Fibroblast of pulmonary artery (primary cell): ENCODE measurements around the gene ANO10.
"Not testable (repeated sequence)": the region's sequence is repeated elsewhere in the genome, so short reads cannot be mapped to it uniquely, and the experiment has no call there.

ENCODE experiments used
- DNase-seq: peaks from one replicate; pipeline ENCODE4 v3.0.0-alpha.2; 2010; ENCODE audit warnings: low read depth
- H3K4me3 ChIP-seq: replicated peaks from 2 replicates; pipeline ENCODE4 v1.5.1; 2011; ENCODE audit warnings: low read depth, mild to moderate bottlenecking, control low read depth, low read length, moderate library complexity
- TF ChIP-seq, protein P1 (sequence below): IDR thresholded peaks from 2 replicates; pipeline ENCODE4 v1.5.1; 2011; ENCODE audit warnings: mild to moderate bottlenecking, control low read depth, low read length, inconsistent platforms; ENCODE audit errors: missing control alignments

ANO10 gene

GRCh38 chr3:43364926-43365325 lies 256.9 kb downstream of the ANO10 start:
- TF ChIP-seq, protein P1, sequence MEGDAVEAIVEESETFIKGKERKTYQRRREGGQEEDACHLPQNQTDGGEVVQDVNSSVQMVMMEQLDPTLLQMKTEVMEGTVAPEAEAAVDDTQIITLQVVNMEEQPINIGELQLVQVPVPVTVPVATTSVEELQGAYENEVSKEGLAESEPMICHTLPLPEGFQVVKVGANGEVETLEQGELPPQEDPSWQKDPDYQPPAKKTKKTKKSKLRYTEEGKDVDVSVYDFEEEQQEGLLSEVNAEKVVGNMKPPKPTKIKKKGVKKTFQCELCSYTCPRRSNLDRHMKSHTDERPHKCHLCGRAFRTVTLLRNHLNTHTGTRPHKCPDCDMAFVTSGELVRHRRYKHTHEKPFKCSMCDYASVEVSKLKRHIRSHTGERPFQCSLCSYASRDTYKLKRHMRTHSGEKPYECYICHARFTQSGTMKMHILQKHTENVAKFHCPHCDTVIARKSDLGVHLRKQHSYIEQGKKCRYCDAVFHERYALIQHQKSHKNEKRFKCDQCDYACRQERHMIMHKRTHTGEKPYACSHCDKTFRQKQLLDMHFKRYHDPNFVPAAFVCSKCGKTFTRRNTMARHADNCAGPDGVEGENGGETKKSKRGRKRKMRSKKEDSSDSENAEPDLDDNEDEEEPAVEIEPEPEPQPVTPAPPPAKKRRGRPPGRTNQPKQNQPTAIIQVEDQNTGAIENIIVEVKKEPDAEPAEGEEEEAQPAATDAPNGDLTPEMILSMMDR: no peak
- no peak for DNase-seq
- no peak overlapping the region for H3K4me3 ChIP-seq

DNA sequence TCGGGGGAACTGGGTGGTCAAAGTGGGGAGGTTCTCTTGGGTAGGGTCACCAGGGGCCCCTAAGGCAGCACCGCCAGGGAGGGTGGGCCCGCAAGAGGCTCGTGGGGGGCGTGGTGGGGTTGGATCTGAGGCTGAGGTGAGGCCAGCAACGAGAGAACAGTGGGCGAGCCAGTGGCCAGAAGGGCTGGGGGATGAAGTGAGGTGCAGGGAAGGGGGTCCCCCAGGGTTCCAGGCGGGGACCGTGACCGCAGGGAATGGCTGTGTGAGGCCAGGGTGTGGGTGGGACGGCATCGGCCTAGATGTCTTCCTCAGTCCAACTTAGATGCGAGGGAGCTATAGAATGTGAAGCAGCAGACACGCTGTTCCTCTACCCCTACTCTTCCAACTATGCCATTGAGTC lies 257.3 kb downstream of the ANO10 start:
- H3K4me3 ChIP-seq: no peak overlapping the region
- DNase-seq: no peak
- TF ChIP-seq, protein P1: no peak

DNA sequence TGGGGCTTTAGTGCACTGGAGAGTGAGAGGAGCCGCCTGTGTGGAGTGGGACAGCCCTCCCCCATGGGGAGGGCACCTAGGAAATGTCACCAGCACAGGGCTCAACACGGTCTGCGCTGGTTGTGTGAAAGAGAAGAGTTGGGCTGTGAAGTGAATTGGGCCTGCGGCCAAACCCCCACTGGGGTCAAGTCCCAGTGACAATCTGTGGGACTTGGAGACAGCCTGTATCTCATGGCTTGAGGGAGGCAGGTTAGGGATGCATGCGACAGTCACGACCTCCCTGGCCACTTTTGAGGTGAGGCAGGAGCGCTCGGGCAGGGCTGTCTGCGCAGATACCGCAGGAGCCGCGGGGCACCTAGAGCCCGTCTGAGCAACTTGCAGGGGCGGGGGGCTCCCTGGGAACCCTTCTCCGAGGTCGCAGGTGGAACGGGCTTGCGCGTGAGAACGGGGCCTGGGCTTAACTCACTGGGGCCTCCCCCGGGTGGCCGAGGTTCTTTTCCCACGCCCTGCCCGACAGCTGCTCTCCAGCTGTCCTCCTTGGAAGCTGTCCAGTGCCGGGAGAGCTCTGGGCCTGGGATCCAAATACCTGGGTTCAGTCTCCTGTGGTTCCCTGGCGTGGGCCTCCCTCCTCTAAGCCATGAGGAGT lies 258.1 kb downstream of the ANO10 start:
- TF ChIP-seq, protein P1: no peak
- peak; percentile 78 for DNase-seq
- H3K4me3 ChIP-seq: no peak overlapping the region

- H3K4me3 ChIP-seq: no peak overlapping the region
- DNase-seq: no peak
- TF ChIP-seq, protein P1: no peak
Measured at GRCh38 chr3:43362961-43363360, 258.9 kb downstream of the ANO10 start.

DNA sequence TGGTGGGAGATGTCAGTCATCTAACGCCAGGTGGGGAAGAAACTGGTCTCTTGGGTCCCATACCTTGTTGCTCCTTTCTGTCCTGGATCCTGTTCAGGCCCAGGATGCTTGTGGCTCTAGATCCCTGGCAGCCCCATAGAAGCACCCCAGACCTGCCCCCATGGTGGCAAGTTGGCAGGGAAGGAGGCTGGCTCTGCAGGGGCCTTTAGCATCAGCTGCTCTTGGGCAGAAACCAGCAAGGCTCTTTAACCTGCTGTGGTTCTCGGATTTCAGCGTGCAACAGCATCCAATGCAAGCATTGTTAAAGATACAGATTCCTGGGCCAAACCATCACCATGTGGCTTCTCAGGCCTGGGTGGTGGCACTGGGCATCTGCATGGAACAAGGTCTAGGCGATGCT lies 259.6 kb downstream of the ANO10 start:
- TF ChIP-seq, protein P1: no peak
- no peak overlapping the region for H3K4me3 ChIP-seq
- no peak for DNase-seq

DNA sequence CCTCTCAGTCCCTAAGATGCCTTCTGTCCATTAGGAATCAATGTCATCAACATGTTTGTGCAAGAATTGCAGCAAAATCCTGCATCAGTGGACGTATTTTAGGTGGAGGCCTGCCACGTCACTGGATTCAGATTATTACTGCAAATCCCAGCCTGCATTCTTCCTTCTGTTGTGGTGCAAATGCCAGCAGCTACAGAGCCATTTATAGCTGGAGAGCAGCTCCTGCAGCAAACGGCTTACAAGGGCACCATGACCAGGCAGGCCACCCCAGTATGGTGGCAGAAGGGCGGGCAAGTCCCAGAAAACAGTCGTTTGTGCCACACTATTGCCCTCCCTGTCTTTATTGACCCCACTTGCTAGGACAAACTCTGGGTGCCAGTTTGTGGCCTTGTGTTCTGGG lies 260.7 kb downstream of the ANO10 start:
- TF ChIP-seq, protein P1: no peak
- no peak overlapping the region for H3K4me3 ChIP-seq
- DNase-seq: no peak

GRCh38 chr3:43356033-43356432 lies 265.8 kb downstream of the ANO10 start:
- DNase-seq, H3K4me3 ChIP-seq: not testable (repeated sequence)
